GM18526 (cell line): ENCODE results near the gene STIP1.

ENCODE experiments used
- POLR2A ChIP-seq: IDR thresholded peaks from 3 replicates; pipeline ENCODE4 v1.6.1; 2011; ENCODE audit not compliant: insufficient read length; ENCODE audit errors: extremely low read depth

The STIP1 gene

GRCh38 chr11:64152841-64153691 is 32.9 kb upstream of the STIP1 start:
- no peak for TF ChIP-seq POLR2A

- no peak for TF ChIP-seq POLR2A
Observed at GRCh38 chr11:64153812-64154211, 32.2 kb upstream of the STIP1 start.

GRCh38 chr11:64156235-64157011 is 29.5 kb upstream of the STIP1 start:
- TF ChIP-seq POLR2A = no peak

- TF ChIP-seq POLR2A = no peak
Observed at GRCh38 chr11:64157631-64158394, 28.2 kb upstream of the STIP1 start.

- no peak for TF ChIP-seq POLR2A
Observed at GRCh38 chr11:64161037-64161436, 24.9 kb upstream of the STIP1 start.

GRCh38 chr11:64163951-64164350 is 22.0 kb upstream of the STIP1 start:
- TF ChIP-seq POLR2A = no peak

GRCh38 chr11:64164392-64165312 is 21.3 kb upstream of the STIP1 start:
- no peak for TF ChIP-seq POLR2A

GRCh38 chr11:64165481-64165841 is 20.5 kb upstream of the STIP1 start:
- TF ChIP-seq POLR2A = no peak

- TF ChIP-seq POLR2A = peak; percentile 45
Observed at GRCh38 chr11:64165842-64166635, 19.9 kb upstream of the STIP1 start, which contains the start of gene MACROD1. Gene MACROD1, minus strand, starts transcription at chr11:64166113. Its CDS starts 119 bp downstream, at chr11:64165994.

GRCh38 chr11:64170419-64170818 is 15.6 kb upstream of the STIP1 start:
- TF ChIP-seq POLR2A = no peak

GRCh38 chr11:64173616-64174355 is 12.2 kb upstream of the STIP1 start:
- TF ChIP-seq POLR2A = no peak

- no peak for TF ChIP-seq POLR2A
Observed at GRCh38 chr11:64176751-64177150, 9.2 kb upstream of the STIP1 start.

- no peak for TF ChIP-seq POLR2A
Observed at GRCh38 chr11:64178203-64178602, 7.8 kb upstream of the STIP1 start.
